Thoracic aorta (tissue), 2 donors: ENCODE measurements around the gene CTDSPL2. TPM values are rescaled to one million over a fixed set of nuclear protein-coding genes. Genes with fewer than 3 reads are reported as not detected.

Experiments used
- ATAC-seq: fragments of 150-250 bp; one replicate; pipeline ENCODE4 v1.8.0; 2017; ENCODE audit warnings: low read depth; ENCODE audit not compliant: insufficient number of reproducible peaks, low FRiP score
- DNase-seq: peaks from one replicate; pipeline ENCODE4 v3.0.0-alpha.2; 2020; ENCODE audit warnings: low spot score
- H3K27ac ChIP-seq, 2 donors: fragments of 200-600 bp; sonication (generic); 1 replicate in 1 of 2; 2 replicates in 1 of 2; pipeline ENCODE4 v1.5.1; 2016; ENCODE audit warnings: mild to moderate bottlenecking in 2 of 2, moderate library complexity in 2 of 2
- H3K27me3 ChIP-seq: fragments of 200-600 bp; sonication (generic); replicated peaks from 2 replicates; pipeline ENCODE4 v1.6.0; 2016; ENCODE audit warnings: mild to moderate bottlenecking; ENCODE audit not compliant: insufficient read depth
- H3K36me3 ChIP-seq: fragments of 200-600 bp; sonication (generic); one replicate; pipeline ENCODE4 v1.5.1; 2016
- H3K4me1 ChIP-seq, 2 donors: fragments of 200-600 bp; sonication (generic); 1 replicate in 1 of 2; 2 replicates in 1 of 2; pipeline versions ENCODE4 v1.5.1 to v1.6.0; 2016; ENCODE audit warnings: low read depth in 2 of 2, mild to moderate bottlenecking in 1 of 2; ENCODE audit not compliant: control insufficient read depth in 1 of 2
- H3K4me3 ChIP-seq: fragments of 200-600 bp; sonication (generic); 2 replicates; pipeline ENCODE4 v1.5.1; 2016; ENCODE audit warnings: mild to moderate bottlenecking
- H3K9me3 ChIP-seq: fragments of 200-600 bp; sonication (generic); 2 replicates; pipeline ENCODE4 v1.5.1; 2016
- total RNA-seq, 2 donors: library from RNA; depleted of rRNA; stranded (reverse); fragments of >200 nt; gene quantifications; one replicate each; pipeline versions ENCODE4 v1.1.0 to v1.2.3, GENCODE V29; 2016
- TF ChIP-seq, protein P1 (sequence below): fragments of 200-600 bp; sonication (generic); IDR thresholded peaks from one replicate; pipeline ENCODE4 v1.5.1; 2019; ENCODE audit warnings: antibody characterized with exemption

CTDSPL2 gene
- total RNA-seq, 2 donors from 2014 or later: 30.9 to 64.5 TPM

DNA sequence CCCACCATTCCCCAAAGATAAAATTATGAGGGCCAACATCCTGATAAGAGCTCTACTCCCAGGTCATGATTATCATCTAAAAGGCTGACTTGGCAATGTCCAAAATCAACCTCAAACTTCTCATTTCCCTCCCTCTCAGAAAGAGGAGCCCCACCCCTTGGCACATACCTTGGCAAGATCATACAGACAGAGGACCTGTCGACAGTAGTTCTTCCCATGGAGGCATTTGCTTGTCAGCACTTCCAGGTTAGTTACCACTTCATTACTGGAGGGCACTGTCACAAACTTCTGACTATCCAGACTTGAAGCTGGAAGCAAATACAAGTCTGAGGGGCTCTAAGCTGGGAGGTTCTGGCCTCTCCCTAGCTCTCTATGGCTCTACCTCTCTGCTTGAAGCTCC, 147.3 kb downstream of the CTDSPL2 start:
- DNase-seq: no peak
- H3K4me3 ChIP-seq: no peak overlapping the region
- H3K36me3 ChIP-seq: peaks cover 9% of the 10 kb centered on the region
- H3K9me3 ChIP-seq: no peaks in the 10 kb centered on the region
- TF ChIP-seq, protein P1, sequence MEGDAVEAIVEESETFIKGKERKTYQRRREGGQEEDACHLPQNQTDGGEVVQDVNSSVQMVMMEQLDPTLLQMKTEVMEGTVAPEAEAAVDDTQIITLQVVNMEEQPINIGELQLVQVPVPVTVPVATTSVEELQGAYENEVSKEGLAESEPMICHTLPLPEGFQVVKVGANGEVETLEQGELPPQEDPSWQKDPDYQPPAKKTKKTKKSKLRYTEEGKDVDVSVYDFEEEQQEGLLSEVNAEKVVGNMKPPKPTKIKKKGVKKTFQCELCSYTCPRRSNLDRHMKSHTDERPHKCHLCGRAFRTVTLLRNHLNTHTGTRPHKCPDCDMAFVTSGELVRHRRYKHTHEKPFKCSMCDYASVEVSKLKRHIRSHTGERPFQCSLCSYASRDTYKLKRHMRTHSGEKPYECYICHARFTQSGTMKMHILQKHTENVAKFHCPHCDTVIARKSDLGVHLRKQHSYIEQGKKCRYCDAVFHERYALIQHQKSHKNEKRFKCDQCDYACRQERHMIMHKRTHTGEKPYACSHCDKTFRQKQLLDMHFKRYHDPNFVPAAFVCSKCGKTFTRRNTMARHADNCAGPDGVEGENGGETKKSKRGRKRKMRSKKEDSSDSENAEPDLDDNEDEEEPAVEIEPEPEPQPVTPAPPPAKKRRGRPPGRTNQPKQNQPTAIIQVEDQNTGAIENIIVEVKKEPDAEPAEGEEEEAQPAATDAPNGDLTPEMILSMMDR: no peak
- no peaks in the 10 kb centered on the region for H3K27me3 ChIP-seq
- no peak overlapping the region for H3K27ac ChIP-seq
- no peaks in the 10 kb centered on the region for H3K4me1 ChIP-seq
- ATAC-seq: no peak

Other genes starting within 250 kb of the CTDSPL2 start
- gene FRMD5, start 232.4 kb upstream of the CTDSPL2 start, total RNA-seq: under 1 TPM in 1 of 2 donors, not detected in 1; 0.27 TPM
- 100 to 1,000 TPM; 110 to 136 TPM for gene GOLM2, start 138.9 kb upstream of the CTDSPL2 start, total RNA-seq
- gene EIF3J, start 109.5 kb downstream of the CTDSPL2 start, total RNA-seq: 10 to 100 TPM; 32.2 to 68.1 TPM
- 10 to 100 TPM; 68.1 to 76.0 TPM for gene SPG11, start 236.0 kb downstream of the CTDSPL2 start, total RNA-seq